Right lobe of liver (tissue), 6 donors: ENCODE data around the gene CRACR2B. TPM values are rescaled to one million over a fixed set of nuclear protein-coding genes. Genes with fewer than 3 reads are reported as not detected.

Experiments used
- ATAC-seq, 4 donors: fragments of 200-7000 bp; cut with Tn5 transposase; one replicate each; pipeline ENCODE4 v1.9.1; 2020; ENCODE audit warnings: mild to moderate bottlenecking in 4 of 4, moderate library complexity in 4 of 4
- DNase-seq, 3 donors: peaks; one replicate each; pipeline ENCODE4 v3.0.0-alpha.2; 2020
- H3K27ac ChIP-seq, 3 donors: fragments of 200-600 bp; one replicate each; pipeline ENCODE4 v1.8.0; 2022
- H3K27me3 ChIP-seq, 2 donors: fragments of 200-600 bp; one replicate each; pipeline ENCODE4 v1.8.0; 2022
- H3K36me3 ChIP-seq, 4 donors: fragments of 200-600 bp; sonication (generic) in 1 of 4; one replicate each; pipeline versions ENCODE4 v1.5.1 to v1.8.0; 2017 to 2022; ENCODE audit warnings: control low read depth in 1 of 4
- H3K4me1 ChIP-seq, 4 donors: fragments of 200-600 bp; sonication (generic) in 1 of 4; one replicate each; pipeline versions ENCODE4 v1.5.1 to v1.8.0; 2017 to 2022; ENCODE audit warnings: control low read depth in 1 of 4
- H3K4me3 ChIP-seq, 3 donors: fragments of 200-600 bp; one replicate each; pipeline ENCODE4 v1.8.0; 2022
- H3K9me3 ChIP-seq, 4 donors: fragments of 200-600 bp; sonication (generic) in 1 of 4; one replicate each; pipeline versions ENCODE4 v1.5.1 to v1.8.0; 2017 to 2022; ENCODE audit warnings: control low read depth in 1 of 4
- CTCF ChIP-seq, 4 donors: fragments of 200-600 bp in 3 of 4; fragments of 450-650 bp in 1 of 4; IDR thresholded peaks; one replicate each; pipeline versions ENCODE4 v1.5.1 to v1.8.0; 2016 to 2022; ENCODE audit warnings: antibody characterized with exemption in 4 of 4, mild to moderate bottlenecking in 2 of 4
- POLR2A ChIP-seq: fragments of 450-650 bp; IDR thresholded peaks from one replicate; pipeline ENCODE4 v1.6.1; 2017; ENCODE audit warnings: antibody characterized with exemption, mild to moderate bottlenecking
- WGBS: methylation state at CpG from one replicate; pipeline ENCODE4 v1.1.6; 2018; ENCODE audit warnings: low coverage, low lambda C conversion rate; ENCODE audit not compliant: insufficient coverage; ENCODE audit errors: missing lambda C conversion rate; 5-methylcytosine and 5-hydroxymethylcytosine counted together
- intact Hi-C, 2 donors: fragments of 100-400 bp; cut with DNase I; formaldehyde crosslinking; loops; one replicate each; pipeline versions ENCODE4 v1.11.2 to v1.14.1; 2022
- total RNA-seq, 6 experiments: library from RNA; depleted of rRNA in 2 of 6; stranded (reverse); fragments of >200 nt in 2 of 6; fragmentation: NEBNext Ultra II Directional in 3 of 6; extraction: Animal tissue kit (Norgen Biotek cat#: 25700) in 3 of 6; gene quantifications; one replicate each; pipeline versions ENCODE4 v1.1.0 to v1.2.4, GENCODE V29; 2016 to 2023
- donor health status: DM: no; HTN: yes; CAD: no.
- donor health status: DM: no; HTN: no; CAD: no.
- donor health status: DM: no; HTN: no; CAD: no.
- donor health status: DM: no; HTN: yes; CAD: no.
- donor health status: DM: no; HTN: yes; CAD: no.

CRACR2B gene
- total RNA-seq, 6 experiments from 2014 or later: 2.2 to 4.0 (median 3.1) TPM

- no peaks in the 10 kb centered on the region for H3K9me3 ChIP-seq
- no peak for DNase-seq
- H3K27ac ChIP-seq: no peak overlapping the region
- H3K4me1 ChIP-seq: peaks cover 0 to 72% (median 30%) of the 10 kb centered on the region in 4 donors
- H3K27me3 ChIP-seq: no peaks in the 10 kb centered on the region
- peak in 1 of 4 donors; percentile 0 for ATAC-seq
- no peak overlapping the region for H3K4me3 ChIP-seq
- intact Hi-C loops: no loop called here
- TF ChIP-seq CTCF (IDR thresholded peaks at IDR 0.05): no peak
- H3K36me3 ChIP-seq: peaks cover 0 to 24% (median 7%) of the 10 kb centered on the region in 4 donors
- WGBS: 46% methylated on average over 7 of the region's 11 CpGs
Measured at GRCh38 chr11:824942-825341, 2.8 kb upstream of the CRACR2B start.

GRCh38 chr11:825366-826226 lies 2.1 kb upstream of the CRACR2B start:
- TF ChIP-seq POLR2A: no peak
- TF ChIP-seq CTCF (IDR thresholded peaks at IDR 0.05): no peak
- ATAC-seq (peak in 2 of 4 donors; percentile 0 to 3), DNase-seq (peak in 1 of 3 donors; percentile 73)
- Histone ChIP-seq H3K4me1 (peaks cover 0 to 74% (median 34%) of the 10 kb centered on the region in 4 donors), H3K27ac (peak overlapping the region in 1 of 3 donors; percentile 20), H3K4me3 (no peak overlapping the region), H3K36me3 (peaks cover 0 to 24% (median 7%) of the 10 kb centered on the region in 4 donors), H3K27me3 (no peaks in the 10 kb centered on the region), H3K9me3 (no peaks in the 10 kb centered on the region)
- WGBS: 42% methylated on average over 6 of the region's 12 CpGs
- intact Hi-C loops: no loop called here

- Histone ChIP-seq H3K9me3 (no peaks in the 10 kb centered on the region), H3K27me3 (no peaks in the 10 kb centered on the region), H3K36me3 (peaks cover 0 to 24% (median 7%) of the 10 kb centered on the region in 4 donors), H3K4me3 (no peak overlapping the region), H3K4me1 (peaks cover 0 to 76% (median 37%) of the 10 kb centered on the region in 4 donors), H3K27ac (peak overlapping the region in 1 of 3 donors; percentile 20)
- no peak for ATAC-seq
- intact Hi-C loops: no loop called here
- DNase-seq: no peak
- whole genome bisulfite sequencing: 19% methylated on average over 5 of the region's 9 CpGs
- no peak for TF ChIP-seq CTCF (IDR thresholded peaks at IDR 0.05)
- no peak for TF ChIP-seq POLR2A
Measured at GRCh38 chr11:826227-826621, 1.5 kb upstream of the CRACR2B start.

GRCh38 chr11:826836-827145 lies 928 bp upstream of the CRACR2B start:
- no peak for ATAC-seq
- Histone ChIP-seq H3K4me3 (peak overlapping the region; percentile 20 to 48 (median 25)), H3K4me1 (peaks cover 0 to 71% (median 35%) of the 10 kb centered on the region in 4 donors), H3K36me3 (peaks cover 0 to 24% (median 7%) of the 10 kb centered on the region in 4 donors), H3K9me3 (no peaks in the 10 kb centered on the region), H3K27ac (peak overlapping the region in 2 of 3 donors; percentile 28 to 33), H3K27me3 (no peaks in the 10 kb centered on the region)
- intact Hi-C loops: no loop called here
- WGBS: 8% methylated on average over 6 of the region's 22 CpGs
- TF ChIP-seq POLR2A (no peak), CTCF (IDR thresholded peaks at IDR 0.05) (no peak)
- DNase-seq: no peak
